Measurements from ENCODE around the gene THOC2.
A peak's percentile ranks its signal among the peaks of the same experiment; 100 is the strongest.
"Not testable (repeated sequence)": the region's sequence is repeated elsewhere in the genome, so short reads cannot be mapped to it uniquely, and the experiment has no call there.

THOC2 gene, protein sequence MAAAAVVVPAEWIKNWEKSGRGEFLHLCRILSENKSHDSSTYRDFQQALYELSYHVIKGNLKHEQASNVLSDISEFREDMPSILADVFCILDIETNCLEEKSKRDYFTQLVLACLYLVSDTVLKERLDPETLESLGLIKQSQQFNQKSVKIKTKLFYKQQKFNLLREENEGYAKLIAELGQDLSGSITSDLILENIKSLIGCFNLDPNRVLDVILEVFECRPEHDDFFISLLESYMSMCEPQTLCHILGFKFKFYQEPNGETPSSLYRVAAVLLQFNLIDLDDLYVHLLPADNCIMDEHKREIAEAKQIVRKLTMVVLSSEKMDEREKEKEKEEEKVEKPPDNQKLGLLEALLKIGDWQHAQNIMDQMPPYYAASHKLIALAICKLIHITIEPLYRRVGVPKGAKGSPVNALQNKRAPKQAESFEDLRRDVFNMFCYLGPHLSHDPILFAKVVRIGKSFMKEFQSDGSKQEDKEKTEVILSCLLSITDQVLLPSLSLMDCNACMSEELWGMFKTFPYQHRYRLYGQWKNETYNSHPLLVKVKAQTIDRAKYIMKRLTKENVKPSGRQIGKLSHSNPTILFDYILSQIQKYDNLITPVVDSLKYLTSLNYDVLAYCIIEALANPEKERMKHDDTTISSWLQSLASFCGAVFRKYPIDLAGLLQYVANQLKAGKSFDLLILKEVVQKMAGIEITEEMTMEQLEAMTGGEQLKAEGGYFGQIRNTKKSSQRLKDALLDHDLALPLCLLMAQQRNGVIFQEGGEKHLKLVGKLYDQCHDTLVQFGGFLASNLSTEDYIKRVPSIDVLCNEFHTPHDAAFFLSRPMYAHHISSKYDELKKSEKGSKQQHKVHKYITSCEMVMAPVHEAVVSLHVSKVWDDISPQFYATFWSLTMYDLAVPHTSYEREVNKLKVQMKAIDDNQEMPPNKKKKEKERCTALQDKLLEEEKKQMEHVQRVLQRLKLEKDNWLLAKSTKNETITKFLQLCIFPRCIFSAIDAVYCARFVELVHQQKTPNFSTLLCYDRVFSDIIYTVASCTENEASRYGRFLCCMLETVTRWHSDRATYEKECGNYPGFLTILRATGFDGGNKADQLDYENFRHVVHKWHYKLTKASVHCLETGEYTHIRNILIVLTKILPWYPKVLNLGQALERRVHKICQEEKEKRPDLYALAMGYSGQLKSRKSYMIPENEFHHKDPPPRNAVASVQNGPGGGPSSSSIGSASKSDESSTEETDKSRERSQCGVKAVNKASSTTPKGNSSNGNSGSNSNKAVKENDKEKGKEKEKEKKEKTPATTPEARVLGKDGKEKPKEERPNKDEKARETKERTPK (N-terminal part only)

DNA sequence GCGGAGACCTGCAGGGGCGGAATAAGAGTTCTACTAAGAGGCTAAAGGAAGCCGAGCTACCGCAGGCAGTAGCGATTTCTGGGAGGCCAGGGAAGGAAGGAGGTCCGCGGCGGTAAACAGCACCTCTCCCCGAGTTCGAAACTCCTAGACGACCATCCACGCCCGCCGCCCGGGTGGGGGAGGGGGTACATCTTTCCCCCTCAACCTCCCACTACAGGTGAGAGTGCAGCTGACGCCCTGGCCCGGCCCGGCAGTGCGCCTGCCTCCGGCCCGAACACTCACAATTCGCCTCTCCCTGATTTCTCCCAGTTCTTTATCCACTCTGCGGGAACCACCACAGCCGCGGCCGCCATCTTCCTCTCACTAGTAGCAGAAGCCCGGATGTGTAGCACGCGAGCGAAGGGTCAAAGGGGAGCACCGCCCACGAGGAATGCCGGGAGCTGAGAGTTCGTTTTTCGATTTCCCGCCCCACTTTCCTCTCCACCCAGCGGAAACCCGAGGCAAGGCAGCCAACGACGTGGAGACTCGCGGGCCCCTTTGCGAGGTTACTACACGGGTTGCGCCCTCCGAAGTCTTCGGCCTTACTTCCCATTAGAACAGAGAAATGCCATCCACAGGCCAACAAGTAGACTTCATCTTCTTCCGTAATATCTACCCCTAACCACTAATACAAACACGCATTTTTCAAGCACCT, at the start of gene THOC2:
TSS of gene THOC2 (minus strand) at position 383 of the 694 bp plus-strand sequence. CDS start at position 353, 30 bp downstream.
- peak; percentile 58 for DNase-seq (ENCODE audit: low read depth)

DNA sequence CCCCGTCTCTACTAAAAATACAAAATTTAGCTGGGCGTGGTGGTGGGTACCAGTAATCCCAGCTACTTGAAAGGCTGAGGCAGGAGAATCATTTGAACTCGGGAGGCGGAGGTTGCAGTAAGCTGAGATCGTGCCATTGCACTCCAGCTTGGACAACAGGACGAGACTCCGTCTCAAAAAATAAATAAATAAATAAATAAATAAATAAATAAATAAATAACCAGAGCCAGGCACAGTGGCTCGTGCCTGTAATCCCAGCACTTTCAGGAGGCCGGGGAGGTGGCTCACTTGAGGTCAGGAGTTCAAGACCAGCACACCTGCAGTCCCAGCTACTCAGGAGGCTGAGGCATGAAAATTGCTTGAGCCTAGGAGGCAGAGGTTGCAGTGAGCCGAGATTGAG, 48.9 kb upstream of the THOC2 start:
- not testable (repeated sequence) for DNase-seq (ENCODE audit: low read depth)

DNA sequence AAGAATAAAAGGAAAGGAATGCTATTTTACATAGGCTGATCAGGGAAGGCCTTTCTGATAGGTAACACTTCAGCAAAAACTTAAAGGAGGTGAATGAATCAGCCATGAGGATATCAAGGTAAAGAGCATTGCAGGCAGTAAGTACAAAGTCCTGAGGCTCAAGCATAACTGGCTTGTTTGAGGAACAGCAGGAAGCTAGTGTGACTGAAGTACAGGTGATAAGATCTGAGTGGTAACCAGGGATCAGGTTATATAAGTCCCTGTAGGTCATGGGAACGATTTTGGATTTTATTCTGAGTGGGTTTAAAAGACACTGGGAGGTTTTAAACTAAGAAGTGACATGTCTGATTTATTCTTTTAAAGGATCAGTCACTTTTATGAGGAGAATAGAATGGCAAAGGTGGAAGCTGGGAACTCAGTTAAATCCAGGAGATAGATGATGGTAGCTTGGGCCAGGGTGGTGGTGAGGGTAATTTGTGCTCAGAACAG, 47.1 kb upstream of the THOC2 start:
- DNase-seq (ENCODE audit: low read depth) = no peak

DNA sequence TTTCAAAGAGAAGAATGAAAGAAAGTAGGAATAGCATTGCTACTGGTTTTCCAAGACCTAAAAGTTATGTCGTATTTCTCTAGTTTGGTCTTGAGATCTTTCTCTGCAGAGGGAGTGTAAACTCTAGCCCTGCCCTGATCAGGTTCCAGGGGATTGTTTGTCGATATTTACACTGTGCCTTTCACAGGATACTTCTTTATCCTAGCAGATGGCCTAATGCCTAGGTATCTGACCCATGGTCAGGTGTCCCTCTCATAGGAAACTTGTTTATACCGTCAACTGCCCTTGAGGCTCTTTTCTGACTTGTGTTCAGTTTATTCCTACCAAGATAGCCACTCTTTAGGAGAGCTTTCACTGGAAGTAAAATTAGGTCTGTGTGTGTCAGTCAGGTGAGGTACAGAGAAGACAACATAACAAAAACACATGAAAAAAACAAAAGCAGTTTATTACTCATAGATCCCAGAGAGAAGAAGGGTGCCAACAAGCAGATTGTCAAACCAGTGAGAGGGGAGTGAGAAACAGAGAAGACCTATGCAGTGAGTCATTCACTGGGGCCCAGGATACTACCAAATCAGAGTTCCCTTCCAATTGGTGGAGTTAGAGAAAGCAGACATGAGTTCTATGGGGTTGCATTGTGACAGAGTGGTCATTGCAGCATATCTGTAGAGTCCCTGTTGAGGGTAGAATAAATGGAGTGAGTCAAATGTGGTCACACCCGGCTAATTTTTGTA, 40.6 kb upstream of the THOC2 start:
- DNase-seq (ENCODE audit: low read depth) = no peak

DNA sequence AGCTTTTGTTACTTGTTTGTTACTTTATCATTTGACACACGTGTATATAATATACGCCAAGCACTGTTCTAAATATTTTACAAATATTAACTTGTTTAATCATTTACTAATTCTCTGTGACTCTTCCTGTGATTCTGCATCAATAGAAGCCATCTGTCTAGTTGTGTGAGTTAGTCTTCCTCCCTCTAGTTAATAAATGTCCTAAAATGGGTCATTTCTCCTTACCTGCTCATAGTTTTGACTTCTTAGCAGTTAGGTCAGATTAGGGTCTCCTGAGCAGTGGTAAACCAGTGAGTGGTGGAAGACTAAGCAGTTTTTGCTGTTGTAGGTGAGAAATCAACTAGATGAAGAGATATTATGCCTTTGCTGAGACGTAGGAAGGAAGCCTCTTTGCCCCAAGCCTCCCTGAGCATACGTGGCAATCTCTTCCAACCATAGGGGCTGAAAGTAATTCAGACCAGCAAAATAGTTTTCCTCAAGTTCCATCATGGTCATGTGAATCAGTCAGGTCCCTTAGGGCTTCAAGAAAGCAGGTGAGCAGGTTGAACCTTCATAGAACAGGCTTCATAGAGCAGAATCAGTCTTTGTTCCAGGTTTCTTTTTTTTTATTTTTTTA, 38.7 kb upstream of the THOC2 start:
- DNase-seq (ENCODE audit: low read depth) = no peak

DNA sequence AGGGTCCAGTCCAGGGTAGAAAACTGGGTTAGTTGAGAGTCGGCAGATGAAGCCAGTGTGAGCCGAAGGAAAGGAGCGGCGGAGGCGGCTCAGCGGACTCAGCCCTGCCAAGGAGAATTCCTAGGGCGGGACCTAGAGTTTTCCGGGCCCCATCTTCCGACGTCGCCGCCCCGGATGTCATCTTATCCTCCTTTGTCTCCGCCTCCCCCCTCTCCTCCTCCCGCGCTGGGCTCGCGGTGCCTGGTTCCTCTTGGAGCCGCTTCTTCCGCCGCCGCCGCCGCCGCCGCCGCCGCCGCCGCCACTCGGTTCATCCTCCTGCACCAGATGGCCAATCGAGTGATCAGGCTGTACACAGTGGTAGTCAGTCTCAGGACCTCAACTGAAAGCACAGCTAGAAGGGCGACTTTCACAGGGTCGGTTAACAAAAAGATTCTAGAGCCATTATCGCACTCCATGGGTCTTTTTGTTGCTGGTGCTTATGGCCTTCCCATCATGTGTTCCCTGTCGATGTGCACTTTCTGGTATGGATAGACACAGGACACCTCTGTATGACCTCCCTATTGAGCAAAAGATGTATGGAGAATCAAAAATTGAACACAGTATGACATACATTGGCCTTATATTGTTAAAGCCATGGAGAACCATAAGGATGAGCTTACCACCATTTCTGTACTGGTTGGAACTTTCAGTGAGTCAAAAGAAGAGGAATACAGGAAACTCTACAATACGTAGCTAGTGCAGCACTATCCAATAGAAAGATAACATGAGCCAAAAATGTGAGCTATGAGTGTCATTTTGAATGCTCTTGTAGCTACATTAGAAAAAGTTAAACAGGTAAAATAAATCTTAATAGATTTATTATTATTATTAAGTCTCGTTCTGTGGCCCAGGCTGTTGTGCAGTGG, 32.4 kb upstream of the THOC2 start:
- DNase-seq (ENCODE audit: low read depth) = no peak

DNA sequence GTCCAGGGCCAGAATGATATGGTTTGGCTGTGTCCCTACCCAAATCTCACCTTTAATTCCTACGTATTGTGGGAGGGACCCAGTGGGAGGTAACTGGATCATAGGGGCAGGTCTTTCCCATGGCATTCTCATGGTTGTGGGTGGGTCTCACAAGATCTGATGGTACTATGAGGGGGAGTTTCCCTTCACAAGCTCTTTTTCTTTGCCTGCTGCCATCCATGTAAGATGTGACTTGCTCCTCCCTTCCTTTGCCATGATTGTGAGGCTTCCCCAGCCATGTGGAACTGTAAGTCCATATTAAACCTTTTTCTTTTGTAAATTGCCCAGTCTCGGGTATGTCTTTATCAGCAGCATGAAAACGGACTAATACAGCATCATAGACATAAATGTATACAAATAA, 27.0 kb upstream of the THOC2 start:
- DNase-seq (ENCODE audit: low read depth) = not testable (repeated sequence)

DNA sequence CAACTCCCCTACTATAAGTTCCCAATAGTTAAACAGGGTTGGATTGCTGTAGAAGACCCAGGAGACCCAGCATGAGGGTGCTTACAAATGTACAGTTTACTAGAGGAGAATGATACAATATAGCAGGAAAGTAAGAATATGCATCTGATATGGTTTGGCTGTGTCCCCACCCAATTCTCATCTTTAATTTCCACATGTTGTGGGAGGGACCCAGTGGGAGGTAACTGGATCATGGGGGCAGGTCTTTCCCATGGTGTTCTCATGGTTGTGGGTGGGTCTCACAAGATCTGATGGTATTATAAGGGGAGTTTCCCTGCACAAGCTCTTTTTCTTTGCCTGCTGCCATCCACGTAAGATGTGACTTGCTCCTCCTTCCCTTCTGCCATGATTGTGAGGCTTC, 24.9 kb upstream of the THOC2 start:
- not testable (repeated sequence) for DNase-seq (ENCODE audit: low read depth)

DNA sequence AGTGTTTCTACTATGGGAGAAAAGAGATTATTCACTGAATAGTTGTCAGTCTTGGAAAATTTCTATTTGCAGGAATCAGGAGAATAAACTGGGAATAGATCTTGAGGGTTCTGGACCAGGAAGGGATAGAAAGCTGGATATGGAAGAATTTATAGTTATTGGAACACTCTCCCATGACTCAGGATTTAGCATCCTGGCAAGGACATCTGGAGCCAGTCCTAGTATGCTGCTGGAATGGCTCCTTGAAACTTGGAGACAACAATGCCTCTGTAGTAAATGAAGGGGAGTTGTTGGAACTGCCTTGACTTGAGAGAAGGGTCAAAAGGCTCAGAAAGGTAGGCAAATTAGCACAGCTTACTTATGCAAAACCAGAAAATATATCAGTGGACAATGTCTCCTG, 23.5 kb upstream of the THOC2 start:
- DNase-seq (ENCODE audit: low read depth) = no peak

DNA sequence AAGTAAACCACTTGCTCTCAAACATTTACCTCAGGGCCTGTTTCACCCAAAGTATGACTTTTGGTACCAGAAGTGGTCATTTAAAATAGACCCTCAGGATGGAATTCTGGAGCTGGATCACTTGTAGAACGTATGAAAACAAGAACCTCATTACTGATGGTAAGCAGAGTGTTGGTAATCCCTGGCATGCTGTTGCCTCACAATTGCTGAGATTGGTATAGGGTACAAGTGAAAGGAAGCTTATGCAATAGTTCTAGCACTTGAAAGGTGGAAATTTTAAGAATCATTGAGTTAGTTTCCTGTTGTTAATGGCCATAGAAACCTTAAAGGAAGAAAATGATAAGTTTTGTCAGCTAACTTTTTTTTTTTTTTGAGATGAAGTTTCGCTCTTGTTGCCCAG, 22.3 kb upstream of the THOC2 start:
- DNase-seq (ENCODE audit: low read depth) = no peak

DNA sequence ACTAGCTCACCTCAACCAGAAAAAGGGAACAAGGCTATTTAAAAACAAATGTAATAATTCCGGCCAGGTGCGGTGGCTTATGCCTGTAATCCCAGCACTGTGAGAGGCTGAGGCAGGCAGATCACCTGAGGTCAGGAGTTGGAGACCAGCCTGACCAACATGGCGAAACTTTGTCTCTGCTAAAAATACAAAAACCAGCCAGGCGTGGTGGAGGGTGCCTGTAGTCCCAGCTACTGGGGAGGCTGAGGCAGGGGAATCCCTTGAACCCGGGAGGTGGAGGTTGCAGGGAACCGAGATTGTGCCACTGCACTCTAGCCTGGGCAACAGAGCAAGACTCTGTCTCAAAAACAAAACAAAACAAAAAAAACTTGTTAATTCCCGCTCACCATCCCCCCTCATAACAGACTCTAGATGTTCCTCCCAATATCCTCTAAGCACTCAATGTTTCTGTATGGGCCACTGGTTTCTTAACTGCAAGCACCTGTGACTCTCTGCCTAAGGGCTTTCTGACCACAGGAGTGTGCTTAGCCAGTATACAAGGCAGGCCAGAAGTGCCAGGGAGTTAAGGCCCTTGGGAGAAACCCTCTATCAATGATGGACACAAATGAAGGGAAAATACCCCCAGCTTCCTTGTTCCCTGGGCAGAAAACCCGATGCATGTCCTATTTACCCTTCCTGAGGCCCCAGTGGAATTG, 21.0 kb upstream of the THOC2 start:
- no peak for DNase-seq (ENCODE audit: low read depth)

DNA sequence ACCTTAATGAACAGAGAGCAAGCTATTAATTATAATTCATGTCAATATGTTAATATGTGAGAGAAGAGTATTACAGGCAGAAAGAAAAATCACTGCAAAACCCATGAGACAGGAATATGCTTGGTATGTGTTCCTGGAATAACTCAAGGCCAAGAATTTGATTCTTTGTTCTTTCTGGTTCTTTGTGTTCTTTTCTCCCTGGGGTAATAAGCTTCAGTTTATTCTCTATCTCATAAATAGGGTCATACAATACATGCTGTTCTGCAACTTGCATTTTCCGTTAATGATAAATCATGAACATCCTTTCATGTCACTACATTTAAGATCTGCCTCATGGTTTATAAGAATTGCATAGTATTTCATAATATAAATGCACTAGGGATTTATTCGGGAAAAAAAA, 16.8 kb upstream of the THOC2 start:
- DNase-seq (ENCODE audit: low read depth) = no peak

DNA sequence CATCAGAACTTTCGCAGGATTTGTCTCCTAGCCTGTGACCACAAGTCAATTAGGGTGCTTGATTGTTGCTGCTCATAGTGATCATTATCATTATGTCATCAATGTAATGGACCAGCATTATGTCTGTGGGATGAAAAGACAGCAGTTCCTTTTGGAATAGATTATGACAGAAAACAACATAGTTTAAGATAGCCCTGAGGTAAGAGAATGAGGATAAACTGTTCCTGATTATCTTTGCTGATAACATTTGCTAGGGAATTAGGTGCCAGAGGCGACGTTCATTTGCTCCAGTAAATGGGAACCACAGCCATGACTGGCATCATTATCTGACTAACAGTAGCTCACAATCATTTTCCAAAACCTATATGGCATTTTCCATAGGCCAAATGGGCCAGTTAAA, 12.7 kb upstream of the THOC2 start:
- no peak for DNase-seq (ENCODE audit: low read depth)

DNA sequence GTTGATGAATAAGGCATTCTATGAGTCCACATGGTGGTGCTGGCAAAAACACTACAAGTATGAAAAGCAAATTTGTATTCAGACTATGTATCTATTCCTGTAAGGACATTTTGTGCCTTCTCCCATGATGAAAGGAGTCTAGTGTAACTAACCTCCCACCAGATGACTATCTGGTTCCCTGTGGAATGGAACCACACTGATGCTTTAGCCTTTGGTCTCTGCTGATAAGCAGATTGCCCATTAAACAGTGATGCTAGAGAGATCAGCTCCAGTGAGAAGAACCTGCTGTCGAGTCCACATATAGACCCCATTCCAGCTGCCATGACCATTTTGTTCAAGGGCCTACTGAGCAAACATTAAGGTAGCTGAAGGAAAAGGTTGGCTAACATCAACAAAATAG, 10.5 kb upstream of the THOC2 start:
- DNase-seq (ENCODE audit: low read depth) = no peak

DNA sequence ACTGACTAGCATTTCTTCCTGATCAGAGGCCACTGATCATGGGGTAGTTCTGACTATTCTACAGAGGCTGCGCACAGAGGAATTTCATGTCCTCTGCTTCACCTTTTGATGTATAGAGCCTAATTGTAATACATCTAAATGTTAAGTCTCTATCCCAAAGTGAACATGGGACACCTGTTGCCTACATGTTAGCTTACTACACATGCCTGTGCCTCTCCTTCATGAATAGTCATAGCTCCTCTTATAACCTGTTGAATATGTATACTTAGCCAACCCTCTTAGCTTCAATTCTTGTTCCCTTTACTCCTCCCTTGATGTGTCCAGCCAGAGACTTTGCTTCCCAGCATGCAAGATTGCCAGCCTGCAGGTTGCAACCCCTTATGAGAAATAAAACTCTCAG, 9.6 kb upstream of the THOC2 start:
- DNase-seq (ENCODE audit: low read depth) = no peak

DNA sequence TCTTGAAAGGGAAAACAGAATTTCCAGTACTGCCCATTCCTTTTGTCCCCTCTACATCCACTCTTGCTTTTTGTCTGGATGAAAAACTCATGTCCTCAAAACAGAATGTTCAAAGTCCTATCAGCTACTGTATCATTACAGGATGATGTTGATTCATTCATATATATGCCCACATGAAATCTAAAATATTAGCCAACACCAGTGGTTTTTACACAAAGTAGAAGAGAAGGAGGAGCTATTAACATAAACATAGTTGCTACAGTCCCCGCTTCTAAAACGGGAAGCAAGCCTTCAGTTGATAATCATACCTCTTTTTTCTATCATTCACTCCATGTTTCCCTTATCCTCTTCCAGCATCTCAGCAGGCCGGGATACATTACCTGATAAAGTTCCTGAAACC, 7.7 kb upstream of the THOC2 start:
- DNase-seq (ENCODE audit: low read depth) = no peak

DNA sequence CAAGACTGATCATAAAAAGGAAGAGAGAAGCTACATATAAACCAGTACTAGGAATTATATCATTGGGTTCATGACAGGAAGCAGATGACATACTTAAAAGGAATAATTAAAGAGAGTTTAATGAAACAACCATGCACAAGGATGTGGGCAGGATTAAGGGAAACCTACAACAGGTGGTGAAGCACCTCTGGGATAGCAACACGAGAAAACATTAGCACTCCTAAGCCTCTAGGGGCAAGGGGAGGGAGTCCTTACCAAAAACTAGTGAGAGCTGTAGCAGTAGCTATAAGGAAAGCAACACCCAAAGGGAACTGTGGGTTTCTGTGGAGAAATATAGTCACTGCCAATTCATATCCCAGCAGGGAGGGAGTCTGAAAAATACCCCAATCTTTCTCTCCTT, 7.2 kb upstream of the THOC2 start:
- DNase-seq (ENCODE audit: low read depth) = no peak

DNA sequence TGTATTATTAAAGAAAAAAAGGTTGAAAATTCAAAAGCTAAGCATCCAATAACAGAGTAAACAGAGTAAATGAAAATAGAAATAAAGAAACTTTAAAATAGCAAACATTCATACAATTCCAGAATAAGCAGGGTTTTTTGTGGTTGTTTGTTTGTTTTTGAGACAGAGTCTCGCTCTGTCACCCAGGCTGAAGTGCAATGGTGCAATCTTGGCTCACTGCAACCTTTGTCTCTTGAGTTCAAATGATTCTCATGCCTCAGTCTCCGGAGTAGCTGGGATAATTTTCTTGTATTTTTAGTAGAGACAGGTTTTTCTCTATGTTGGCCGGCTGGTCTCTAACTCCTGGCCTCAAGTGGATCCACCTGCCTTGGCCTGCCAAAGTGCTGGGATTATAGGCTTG, 6.6 kb upstream of the THOC2 start:
- no peak for DNase-seq (ENCODE audit: low read depth)

All from CMK (cell line).